Mucosa of rectum (tissue), 2 donors: ENCODE data around the gene VWA5B2.

Experiments used
- H3K27ac ChIP-seq, 2 donors: one replicate each; pipeline ENCODE4 v1.7.0; 2013; ENCODE audit warnings: inconsistent platforms in 2 of 2, low read depth in 2 of 2, low read length in 2 of 2
- H3K27me3 ChIP-seq, 2 donors: one replicate each; pipeline ENCODE4 v1.7.0; 2013; ENCODE audit warnings: low read length in 2 of 2; ENCODE audit not compliant: control insufficient read depth in 2 of 2, insufficient read depth in 2 of 2
- H3K36me3 ChIP-seq, 2 donors: one replicate each; pipeline ENCODE4 v1.7.0; 2013; ENCODE audit warnings: low read length in 2 of 2; ENCODE audit not compliant: control insufficient read depth in 2 of 2, insufficient read depth in 2 of 2
- H3K4me1 ChIP-seq, 2 donors: one replicate each; pipeline ENCODE4 v1.7.0; 2013; ENCODE audit warnings: low read length in 2 of 2, mild to moderate bottlenecking in 1 of 2; ENCODE audit not compliant: control insufficient read depth in 2 of 2, insufficient read depth in 2 of 2
- H3K4me3 ChIP-seq, 2 donors: one replicate each; pipeline ENCODE4 v1.7.0; 2013; ENCODE audit warnings: low read length in 2 of 2
- H3K9ac ChIP-seq, 2 donors: one replicate each; pipeline ENCODE4 v1.7.0; 2013; ENCODE audit warnings: low read length in 2 of 2, low read depth in 1 of 2, mild to moderate bottlenecking in 1 of 2
- H3K9me3 ChIP-seq, 2 donors: one replicate each; pipeline ENCODE4 v1.7.0; 2013; ENCODE audit warnings: low read length in 2 of 2; ENCODE audit not compliant: control insufficient read depth in 2 of 2
- donor health status: healthy.
- donor health status: Normal muscosa, but diverticular disease.

The VWA5B2 gene

DNA sequence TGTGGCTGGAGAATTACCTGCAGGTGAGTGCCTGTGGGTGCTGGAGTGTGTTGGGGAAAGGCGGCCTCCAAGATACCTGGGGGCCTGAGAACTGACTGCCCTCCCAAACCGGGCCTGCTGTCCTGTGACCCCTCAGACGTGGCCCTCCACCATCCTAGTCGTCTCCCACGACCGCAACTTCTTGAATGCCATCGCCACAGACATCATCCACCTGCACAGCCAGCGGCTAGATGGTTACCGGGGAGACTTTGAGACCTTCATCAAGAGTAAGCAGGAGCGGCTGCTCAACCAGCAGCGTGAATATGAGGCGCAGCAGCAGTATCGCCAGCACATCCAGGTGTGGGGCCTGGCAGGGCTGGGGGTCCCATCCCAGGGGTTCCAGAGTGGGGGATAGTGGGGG, 40.0 kb upstream of the VWA5B2 start:
- Histone ChIP-seq H3K4me1 (peaks cover 16 to 18% of the 10 kb centered on the region in 2 donors), H3K4me3 (no peak overlapping the region), H3K9ac (no peak overlapping the region), H3K9me3 (no peaks in the 10 kb centered on the region), H3K27me3 (no peaks in the 10 kb centered on the region), H3K27ac (no peak overlapping the region), H3K36me3 (peaks cover 55 to 56% of the 10 kb centered on the region in 2 donors)

DNA sequence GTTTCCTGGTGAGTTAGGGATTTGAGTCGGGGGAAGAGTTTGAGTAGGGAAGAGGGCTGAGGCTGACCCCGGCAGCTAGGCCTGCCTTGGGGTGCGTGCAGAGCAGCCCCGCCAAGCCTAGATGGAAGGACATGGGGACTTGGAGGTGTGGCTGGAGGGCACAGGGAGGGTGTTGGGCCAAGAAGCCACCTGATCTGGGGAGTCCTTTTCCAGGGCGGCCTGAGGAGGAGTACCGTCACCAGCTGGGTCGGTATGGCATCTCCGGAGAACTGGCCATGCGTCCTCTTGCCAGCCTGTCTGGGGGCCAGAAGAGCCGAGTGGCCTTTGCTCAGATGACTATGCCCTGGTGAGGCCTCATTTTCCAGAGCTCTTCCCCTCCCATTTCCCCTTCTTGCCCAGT, 36.5 kb upstream of the VWA5B2 start:
- Histone ChIP-seq H3K27ac (no peak overlapping the region), H3K36me3 (peaks cover 66 to 71% of the 10 kb centered on the region in 2 donors), H3K9me3 (no peaks in the 10 kb centered on the region), H3K27me3 (no peaks in the 10 kb centered on the region), H3K9ac (no peak overlapping the region), H3K4me1 (no peaks in the 10 kb centered on the region), H3K4me3 (no peak overlapping the region)

- no peak overlapping the region for H3K4me3 ChIP-seq
- H3K9ac ChIP-seq = no peak overlapping the region
- H3K4me1 ChIP-seq = no peaks in the 10 kb centered on the region
- H3K36me3 ChIP-seq = peaks cover 57 to 63% of the 10 kb centered on the region in 2 donors
- H3K27ac ChIP-seq = no peak overlapping the region
- H3K9me3 ChIP-seq = no peaks in the 10 kb centered on the region
- H3K27me3 ChIP-seq = no peaks in the 10 kb centered on the region
Observed at GRCh38 chr3:184193991-184194539, 35.3 kb upstream of the VWA5B2 start.

DNA sequence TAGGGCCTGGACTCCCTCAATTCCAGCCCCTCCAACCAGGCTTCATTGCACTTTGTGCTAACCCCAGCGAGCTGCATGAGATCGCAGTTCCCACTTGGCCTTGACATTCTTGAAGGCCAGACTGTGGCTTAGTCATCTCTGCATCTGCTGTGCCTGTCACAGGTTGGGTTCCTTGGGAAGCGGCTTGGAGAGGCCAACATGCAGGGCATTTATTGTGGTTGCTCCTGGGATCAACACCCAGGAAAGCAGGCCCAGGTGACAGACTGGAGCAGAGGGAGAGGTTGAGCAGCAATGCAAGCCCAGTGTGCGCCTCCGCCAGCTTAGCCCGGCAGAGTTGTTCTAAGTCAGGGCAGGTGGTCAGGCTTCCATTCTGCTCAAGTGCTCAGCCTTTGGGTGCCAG, 32.8 kb upstream of the VWA5B2 start:
- H3K4me1 ChIP-seq = no peaks in the 10 kb centered on the region
- H3K4me3 ChIP-seq = no peak overlapping the region
- H3K9me3 ChIP-seq = no peaks in the 10 kb centered on the region
- H3K27me3 ChIP-seq = no peaks in the 10 kb centered on the region
- peaks cover 37 to 38% of the 10 kb centered on the region in 2 donors for H3K36me3 ChIP-seq
- H3K9ac ChIP-seq = no peak overlapping the region
- H3K27ac ChIP-seq = no peak overlapping the region

- Histone ChIP-seq H3K36me3 (peaks cover 20 to 24% of the 10 kb centered on the region in 2 donors), H3K9ac (no peak overlapping the region), H3K9me3 (no peaks in the 10 kb centered on the region), H3K27me3 (no peaks in the 10 kb centered on the region), H3K4me1 (no peaks in the 10 kb centered on the region), H3K27ac (no peak overlapping the region), H3K4me3 (no peak overlapping the region)
Observed at GRCh38 chr3:184198509-184198908, 30.9 kb upstream of the VWA5B2 start.

- H3K36me3 ChIP-seq = peaks cover 2 to 4% of the 10 kb centered on the region in 2 donors
- H3K9me3 ChIP-seq = no peaks in the 10 kb centered on the region
- H3K4me1 ChIP-seq = no peaks in the 10 kb centered on the region
- H3K9ac ChIP-seq = no peak overlapping the region
- H3K27me3 ChIP-seq = no peaks in the 10 kb centered on the region
- no peak overlapping the region for H3K4me3 ChIP-seq
- no peak overlapping the region for H3K27ac ChIP-seq
Observed at GRCh38 chr3:184200825-184201224, 28.6 kb upstream of the VWA5B2 start.

- Histone ChIP-seq H3K9me3 (no peaks in the 10 kb centered on the region), H3K9ac (no peak overlapping the region), H3K27ac (no peak overlapping the region), H3K4me3 (no peak overlapping the region), H3K4me1 (no peaks in the 10 kb centered on the region), H3K27me3 (no peaks in the 10 kb centered on the region), H3K36me3 (no peaks in the 10 kb centered on the region)
Observed at GRCh38 chr3:184203526-184203925, 25.9 kb upstream of the VWA5B2 start.

GRCh38 chr3:184209146-184209923, 20.1 kb upstream of the VWA5B2 start:
- no peak overlapping the region for H3K9ac ChIP-seq
- H3K9me3 ChIP-seq = no peaks in the 10 kb centered on the region
- H3K36me3 ChIP-seq = no peaks in the 10 kb centered on the region
- no peak overlapping the region for H3K4me3 ChIP-seq
- H3K27ac ChIP-seq = no peak overlapping the region
- no peaks in the 10 kb centered on the region for H3K4me1 ChIP-seq
- H3K27me3 ChIP-seq = no peaks in the 10 kb centered on the region

- H3K4me3 ChIP-seq = no peak overlapping the region
Observed at GRCh38 chr3:184211297-184211696, 18.1 kb upstream of the VWA5B2 start.

GRCh38 chr3:184211718-184212117, 17.7 kb upstream of the VWA5B2 start:
- H3K4me1 ChIP-seq = no peaks in the 10 kb centered on the region
- no peaks in the 10 kb centered on the region for H3K36me3 ChIP-seq
- H3K27ac ChIP-seq = no peak overlapping the region
- no peaks in the 10 kb centered on the region for H3K27me3 ChIP-seq
- H3K4me3 ChIP-seq = no peak overlapping the region
- H3K9me3 ChIP-seq = no peaks in the 10 kb centered on the region
- no peak overlapping the region for H3K9ac ChIP-seq

More at GRCh38 chr3:184211297-184211696, 18.1 kb upstream of the VWA5B2 start:
- Histone ChIP-seq H3K27me3 (no peaks in the 10 kb centered on the region), H3K36me3 (no peaks in the 10 kb centered on the region), H3K27ac (no peak overlapping the region), H3K9me3 (no peaks in the 10 kb centered on the region), H3K9ac (no peak overlapping the region), H3K4me1 (no peaks in the 10 kb centered on the region)
